ENCODE measurements around the gene TNFRSF18.
A peak's percentile ranks its signal among the peaks of the same experiment; 100 is the strongest.
"Not testable (repeated sequence)": the region's sequence is repeated elsewhere in the genome, so short reads cannot be mapped to it uniquely, and the experiment has no call there.

Gene TNFRSF18

GRCh38 chr1:1206376-1206965, at the start of gene TNFRSF18:
TSS of gene TNFRSF18 (minus strand) at chr1:1206592. CDS start at chr1:1206571, 21 bp downstream.
- peak; percentile 47 for DNase-seq (ENCODE audit: low read depth)

- DNase-seq (ENCODE audit: low read depth), result no peak
Observed at GRCh38 chr1:1255611-1256010, 49.2 kb upstream of the TNFRSF18 start.

- no peak for DNase-seq (ENCODE audit: low read depth)
Observed at GRCh38 chr1:1255078-1255477, 48.7 kb upstream of the TNFRSF18 start.

- no peak for DNase-seq (ENCODE audit: low read depth)
Observed at GRCh38 chr1:1254667-1254998, 48.2 kb upstream of the TNFRSF18 start.

- no peak for DNase-seq (ENCODE audit: low read depth)
Observed at GRCh38 chr1:1253972-1254666, 47.7 kb upstream of the TNFRSF18 start.

GRCh38 chr1:1253314-1253713, 46.9 kb upstream of the TNFRSF18 start:
- no peak for DNase-seq (ENCODE audit: low read depth)

- DNase-seq (ENCODE audit: low read depth), result peak; percentile 63
Observed at GRCh38 chr1:1250786-1251284, 44.4 kb upstream of the TNFRSF18 start.

GRCh38 chr1:1248009-1248913, 41.9 kb upstream of the TNFRSF18 start:
- not testable (repeated sequence) for DNase-seq (ENCODE audit: low read depth)

- DNase-seq (ENCODE audit: low read depth), result no peak
Observed at GRCh38 chr1:1247341-1247913, 41.0 kb upstream of the TNFRSF18 start.

GRCh38 chr1:1246577-1247340, 40.4 kb upstream of the TNFRSF18 start, which contains the start of gene C1QTNF12:
TSS of gene C1QTNF12 (minus strand) at chr1:1246722. CDS start at chr1:1246690, 32 bp downstream.
- no peak for DNase-seq (ENCODE audit: low read depth)

GRCh38 chr1:1245817-1246576, 39.6 kb upstream of the TNFRSF18 start:
- no peak for DNase-seq (ENCODE audit: low read depth)

- DNase-seq (ENCODE audit: low read depth), result no peak
Observed at GRCh38 chr1:1245178-1245816, 38.9 kb upstream of the TNFRSF18 start.

GRCh38 chr1:1244192-1244811, 37.9 kb upstream of the TNFRSF18 start:
- DNase-seq (ENCODE audit: low read depth), result no peak

GRCh38 chr1:1243807-1244191, 37.4 kb upstream of the TNFRSF18 start:
- DNase-seq (ENCODE audit: low read depth), result no peak

- DNase-seq (ENCODE audit: low read depth), result no peak
Observed at GRCh38 chr1:1243266-1243660, 36.9 kb upstream of the TNFRSF18 start.

GRCh38 chr1:1242461-1243265, 36.3 kb upstream of the TNFRSF18 start:
- DNase-seq (ENCODE audit: low read depth), result no peak

- DNase-seq (ENCODE audit: low read depth), result no peak
Observed at GRCh38 chr1:1241588-1242219, 35.3 kb upstream of the TNFRSF18 start.

GRCh38 chr1:1240822-1241587, 34.6 kb upstream of the TNFRSF18 start:
- no peak for DNase-seq (ENCODE audit: low read depth)

All from activated T-helper 9 cell treated with anti-CD3 and anti-CD28 coated beads, Interleukin-2, amount 50 U/mL, for 16 hours (primary cell).